HepG2 (cell line): ENCODE results near the gene ALDH16A1.

Source experiments
- ELF1 ChIP-seq: sonication (generic); formaldehyde crosslinking; IDR thresholded peaks from 2 replicates; pipeline ENCODE4 v1.4.0; 2020; ENCODE audit warnings: missing genetic modification reagents
- FOSL1 ChIP-seq: sonication (generic); formaldehyde crosslinking; IDR thresholded peaks from 2 replicates; pipeline ENCODE4 v1.9.0; 2021; ENCODE audit warnings: missing genetic modification reagents, borderline replicate concordance
- TF ChIP-seq, protein P1 (sequence below): sonication (generic); formaldehyde crosslinking; IDR thresholded peaks from 2 replicates; pipeline ENCODE4 v1.9.0; 2021; ENCODE audit warnings: missing genetic modification reagents, borderline replicate concordance
- TF ChIP-seq, protein P2 (sequence below): sonication (generic); formaldehyde crosslinking; IDR thresholded peaks from 2 replicates; pipeline ENCODE4 v1.5.0; 2020; ENCODE audit warnings: mild to moderate bottlenecking, missing genetic modification reagents, moderate library complexity
- TF ChIP-seq, protein P3 (sequence below), 2 experiments: IDR thresholded peaks; 2 replicates each; pipeline ENCODE4 v1.6.1; 2011 to 2012; ENCODE audit warnings: low read length in 2 of 2, borderline replicate concordance in 1 of 2, low read depth in 1 of 2, mild to moderate bottlenecking in 1 of 2, moderate library complexity in 1 of 2

DNA sequence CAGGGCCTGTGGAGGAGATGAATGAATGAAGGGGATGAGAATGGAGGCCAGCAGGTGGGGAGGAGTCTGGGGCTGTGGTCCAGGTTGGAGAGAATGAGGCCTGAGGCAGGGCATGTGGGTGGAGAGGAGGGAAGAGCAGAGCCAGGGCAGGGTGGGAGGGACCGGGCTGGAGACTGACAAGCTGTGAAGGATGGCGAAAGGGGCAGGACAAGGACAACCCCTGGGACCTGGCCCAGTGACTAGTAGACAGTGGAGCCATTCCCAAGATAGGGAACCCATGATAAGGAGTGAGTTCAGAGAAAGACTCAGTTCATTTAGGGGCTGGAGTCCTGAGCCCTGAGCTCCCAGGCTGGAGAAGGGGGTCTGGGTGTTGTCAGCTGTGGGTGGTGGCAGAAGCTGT lies 32.8 kb upstream of the ALDH16A1 start:
- TF ChIP-seq FOSL1, result no peak
- TF ChIP-seq ELF1 (CRISPR knock-in tag), result no peak
- TF ChIP-seq, protein P1, sequence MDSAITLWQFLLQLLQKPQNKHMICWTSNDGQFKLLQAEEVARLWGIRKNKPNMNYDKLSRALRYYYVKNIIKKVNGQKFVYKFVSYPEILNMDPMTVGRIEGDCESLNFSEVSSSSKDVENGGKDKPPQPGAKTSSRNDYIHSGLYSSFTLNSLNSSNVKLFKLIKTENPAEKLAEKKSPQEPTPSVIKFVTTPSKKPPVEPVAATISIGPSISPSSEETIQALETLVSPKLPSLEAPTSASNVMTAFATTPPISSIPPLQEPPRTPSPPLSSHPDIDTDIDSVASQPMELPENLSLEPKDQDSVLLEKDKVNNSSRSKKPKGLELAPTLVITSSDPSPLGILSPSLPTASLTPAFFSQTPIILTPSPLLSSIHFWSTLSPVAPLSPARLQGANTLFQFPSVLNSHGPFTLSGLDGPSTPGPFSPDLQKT (CRISPR knock-in tag), result no peak
- TF ChIP-seq, protein P2, sequence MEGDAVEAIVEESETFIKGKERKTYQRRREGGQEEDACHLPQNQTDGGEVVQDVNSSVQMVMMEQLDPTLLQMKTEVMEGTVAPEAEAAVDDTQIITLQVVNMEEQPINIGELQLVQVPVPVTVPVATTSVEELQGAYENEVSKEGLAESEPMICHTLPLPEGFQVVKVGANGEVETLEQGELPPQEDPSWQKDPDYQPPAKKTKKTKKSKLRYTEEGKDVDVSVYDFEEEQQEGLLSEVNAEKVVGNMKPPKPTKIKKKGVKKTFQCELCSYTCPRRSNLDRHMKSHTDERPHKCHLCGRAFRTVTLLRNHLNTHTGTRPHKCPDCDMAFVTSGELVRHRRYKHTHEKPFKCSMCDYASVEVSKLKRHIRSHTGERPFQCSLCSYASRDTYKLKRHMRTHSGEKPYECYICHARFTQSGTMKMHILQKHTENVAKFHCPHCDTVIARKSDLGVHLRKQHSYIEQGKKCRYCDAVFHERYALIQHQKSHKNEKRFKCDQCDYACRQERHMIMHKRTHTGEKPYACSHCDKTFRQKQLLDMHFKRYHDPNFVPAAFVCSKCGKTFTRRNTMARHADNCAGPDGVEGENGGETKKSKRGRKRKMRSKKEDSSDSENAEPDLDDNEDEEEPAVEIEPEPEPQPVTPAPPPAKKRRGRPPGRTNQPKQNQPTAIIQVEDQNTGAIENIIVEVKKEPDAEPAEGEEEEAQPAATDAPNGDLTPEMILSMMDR (CRISPR knock-in tag), result no peak
- TF ChIP-seq, protein P3, sequence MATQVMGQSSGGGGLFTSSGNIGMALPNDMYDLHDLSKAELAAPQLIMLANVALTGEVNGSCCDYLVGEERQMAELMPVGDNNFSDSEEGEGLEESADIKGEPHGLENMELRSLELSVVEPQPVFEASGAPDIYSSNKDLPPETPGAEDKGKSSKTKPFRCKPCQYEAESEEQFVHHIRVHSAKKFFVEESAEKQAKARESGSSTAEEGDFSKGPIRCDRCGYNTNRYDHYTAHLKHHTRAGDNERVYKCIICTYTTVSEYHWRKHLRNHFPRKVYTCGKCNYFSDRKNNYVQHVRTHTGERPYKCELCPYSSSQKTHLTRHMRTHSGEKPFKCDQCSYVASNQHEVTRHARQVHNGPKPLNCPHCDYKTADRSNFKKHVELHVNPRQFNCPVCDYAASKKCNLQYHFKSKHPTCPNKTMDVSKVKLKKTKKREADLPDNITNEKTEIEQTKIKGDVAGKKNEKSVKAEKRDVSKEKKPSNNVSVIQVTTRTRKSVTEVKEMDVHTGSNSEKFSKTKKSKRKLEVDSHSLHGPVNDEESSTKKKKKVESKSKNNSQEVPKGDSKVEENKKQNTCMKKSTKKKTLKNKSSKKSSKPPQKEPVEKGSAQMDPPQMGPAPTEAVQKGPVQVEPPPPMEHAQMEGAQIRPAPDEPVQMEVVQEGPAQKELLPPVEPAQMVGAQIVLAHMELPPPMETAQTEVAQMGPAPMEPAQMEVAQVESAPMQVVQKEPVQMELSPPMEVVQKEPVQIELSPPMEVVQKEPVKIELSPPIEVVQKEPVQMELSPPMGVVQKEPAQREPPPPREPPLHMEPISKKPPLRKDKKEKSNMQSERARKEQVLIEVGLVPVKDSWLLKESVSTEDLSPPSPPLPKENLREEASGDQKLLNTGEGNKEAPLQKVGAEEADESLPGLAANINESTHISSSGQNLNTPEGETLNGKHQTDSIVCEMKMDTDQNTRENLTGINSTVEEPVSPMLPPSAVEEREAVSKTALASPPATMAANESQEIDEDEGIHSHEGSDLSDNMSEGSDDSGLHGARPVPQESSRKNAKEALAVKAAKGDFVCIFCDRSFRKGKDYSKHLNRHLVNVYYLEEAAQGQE (IDR thresholded peaks at IDR 0.05; ENCODE audit: borderline replicate concordance in 1 of 2, low read depth in 1 of 2, low read length in 2 of 2), result no peak
